ENCODE results near the gene THBS1.

- no peak for TF ChIP-seq HDGF (IDR thresholded peaks at IDR 0.05; ENCODE audit: borderline replicate concordance)
- TF ChIP-seq TARDBP (IDR thresholded peaks at IDR 0.05), result no peak
- no peak for TF ChIP-seq FOXM1 (IDR thresholded peaks at IDR 0.05; ENCODE audit: borderline replicate concordance)
- TF ChIP-seq BHLHE40 (IDR thresholded peaks at IDR 0.05; ENCODE audit: borderline replicate concordance), result no peak
- TF ChIP-seq CTBP1 (IDR thresholded peaks at IDR 0.05; ENCODE audit: borderline replicate concordance), result no peak
- TF ChIP-seq SUZ12 (IDR thresholded peaks at IDR 0.05), result no peak
Measured at GRCh38 chr15:39631357-39631756, 50.5 kb downstream of the THBS1 start.
